Activated CD4-positive, CD25-positive, alpha-beta regulatory T cell (primary cell): ENCODE results near the gene KAZN.

Experiments
- DNase-seq, 4 experiments: peaks; one replicate each; lab custom pipeline; 2025; lab: John Stamatoyannopoulos, UW

KAZN gene

GRCh38 chr1:15160626-15161025 lies 562.1 kb downstream of the KAZN start:
- DNase-seq = no peak

GRCh38 chr1:15167386-15167785 lies 568.9 kb downstream of the KAZN start:
- no peak for DNase-seq
